Body of pancreas (tissue), 4 donors: ENCODE measurements around the gene TACC2. TPM values are rescaled to one million over a fixed set of nuclear protein-coding genes. Genes with fewer than 3 reads are reported as not detected.
"Not testable (repeated sequence)": the region's sequence is repeated elsewhere in the genome, so short reads cannot be mapped to it uniquely, and the experiment has no call there.

Experiments
- ATAC-seq: fragments of 150-250 bp; one replicate; pipeline ENCODE4 v1.9.1; 2016
- DNase-seq, 4 donors: peaks; one replicate each; pipeline ENCODE4 v3.0.0-alpha.2; 2019
- H3K27ac ChIP-seq, 4 donors: fragments of 200-600 bp; sonication (generic); 1 replicate in 3 of 4; 2 replicates in 1 of 4; pipeline versions ENCODE4 v1.5.1 to v1.6.1; 2016 to 2019; ENCODE audit warnings: mild to moderate bottlenecking in 1 of 4, mixed read lengths in 1 of 4, moderate library complexity in 1 of 4
- H3K27me3 ChIP-seq, 2 donors: fragments of 200-600 bp; sonication (generic); one replicate each; pipeline ENCODE4 v1.6.0; 2016; ENCODE audit warnings: mild to moderate bottlenecking in 1 of 2
- H3K36me3 ChIP-seq, 2 donors: fragments of 200-600 bp; sonication (generic); replicated peaks in 1 of 2; 2 replicates each; pipeline ENCODE4 v1.5.1; 2016; ENCODE audit warnings: low read depth in 2 of 2; ENCODE audit not compliant: insufficient read depth in 1 of 2
- H3K4me1 ChIP-seq: fragments of 200-600 bp; sonication (generic); one replicate; pipeline ENCODE4 v1.6.0; 2016
- H3K4me3 ChIP-seq, 2 donors: fragments of 200-600 bp; sonication (generic); 1 replicate in 1 of 2; 2 replicates in 1 of 2; pipeline ENCODE4 v1.5.1; 2016 to 2019
- H3K9me3 ChIP-seq, 3 donors: fragments of 200-600 bp; sonication (generic); 1 replicate in 2 of 3; 2 replicates in 1 of 3; pipeline ENCODE4 v1.5.1; 2016
- CTCF ChIP-seq, 7 experiments: fragments of 450-650 bp in 4 of 7; fragments of 200-600 bp in 3 of 7; sonication (generic) in 3 of 7; IDR thresholded peaks; one replicate each; pipeline ENCODE4 v1.5.1; 2016 to 2019; ENCODE audit warnings: antibody characterized with exemption in 7 of 7
- POLR2A ChIP-seq, 3 donors: fragments of 450-650 bp; IDR thresholded peaks; one replicate each; pipeline ENCODE4 v1.6.1; 2016; ENCODE audit warnings: antibody characterized with exemption in 3 of 3, mild to moderate bottlenecking in 2 of 3
- WGBS, 2 donors: methylation state at CpG; one replicate each; pipeline ENCODE4 v1.1.5; 2017; 5-methylcytosine and 5-hydroxymethylcytosine counted together
- intact Hi-C: fragments of 100-400 bp; cut with DNase I; formaldehyde crosslinking; loops from one replicate; pipeline ENCODE4 v1.15.1; 2023
- total RNA-seq, 2 donors: library from RNA; depleted of rRNA; stranded (reverse); fragments of >200 nt; gene quantifications; one replicate each; pipeline ENCODE4 v1.1.0, GENCODE V29; 2016

Gene TACC2
- total RNA-seq, 2 donors from 2014 or later, result 29.0 to 38.7 TPM

- DNase-seq (peak in 2 of 4 donors; percentile 10 to 35), ATAC-seq (no peak)
Observed at GRCh38 chr10:121983852-121984251, 5.1 kb upstream of the TACC2 start.

GRCh38 chr10:121984463-121984862, 4.5 kb upstream of the TACC2 start:
- no peak overlapping the region for H3K4me3 ChIP-seq
- H3K27ac ChIP-seq, result no peak overlapping the region
- no peaks in the 10 kb centered on the region for H3K27me3 ChIP-seq
- WGBS, 2 donors, result 88 to 96% methylated on average over 2 of the region's 2 CpGs
- intact Hi-C loops, result no loop called here
- no peak for DNase-seq
- H3K36me3 ChIP-seq, result no peaks in the 10 kb centered on the region
- no peak for ATAC-seq
- TF ChIP-seq CTCF (IDR thresholded peaks at IDR 0.05), result no peak
- no peak for TF ChIP-seq POLR2A (IDR thresholded peaks at IDR 0.05)
- H3K4me1 ChIP-seq, result no peaks in the 10 kb centered on the region
- peaks cover 0 to 10% (median 0%) of the 10 kb centered on the region in 3 donors for H3K9me3 ChIP-seq

More at GRCh38 chr10:121983852-121984251, 5.1 kb upstream of the TACC2 start:
- no peaks in the 10 kb centered on the region for H3K36me3 ChIP-seq
- no peaks in the 10 kb centered on the region for H3K27me3 ChIP-seq
- H3K9me3 ChIP-seq, result peaks cover 0 to 10% (median 0%) of the 10 kb centered on the region in 3 donors
- intact Hi-C loops, result no loop called here
- no peaks in the 10 kb centered on the region for H3K4me1 ChIP-seq
- H3K27ac ChIP-seq, result no peak overlapping the region
- WGBS, 2 donors, result 58 to 65% methylated on average over 5 of the region's 5 CpGs
- no peak overlapping the region for H3K4me3 ChIP-seq
- TF ChIP-seq POLR2A (IDR thresholded peaks at IDR 0.05), result no peak
- TF ChIP-seq CTCF (IDR thresholded peaks at IDR 0.05), result no peak

- WGBS, 2 donors, result 61 to 64% methylated on average over 9 of the region's 9 CpGs
- H3K4me3 ChIP-seq, result no peak overlapping the region
Observed at GRCh38 chr10:121990015-121990677, 1.2 kb downstream of the TACC2 start.

GRCh38 chr10:121991727-121992126, 2.8 kb downstream of the TACC2 start:
- H3K27ac ChIP-seq, H3K36me3 ChIP-seq, H3K4me3 ChIP-seq, intact Hi-C loops, H3K9me3 ChIP-seq, H3K27me3 ChIP-seq, ATAC-seq, DNase-seq: not testable (repeated sequence)
- WGBS, 2 donors, result 91 to 93% methylated on average over 4 of the region's 4 CpGs
- peaks cover 40% of the 10 kb centered on the region for H3K4me1 ChIP-seq

More at GRCh38 chr10:121990015-121990677, 1.2 kb downstream of the TACC2 start:
- intact Hi-C loops, result no loop called here
- DNase-seq (peak; percentile 36 to 68 (median 42)), ATAC-seq (no peak)
- Histone ChIP-seq H3K36me3 (no peaks in the 10 kb centered on the region), H3K9me3 (no peaks in the 10 kb centered on the region), H3K27ac (peak overlapping the region in 3 of 4 donors; percentile 32 to 47 (median 35)), H3K27me3 (no peaks in the 10 kb centered on the region), H3K4me1 (peaks cover 28% of the 10 kb centered on the region)
- TF ChIP-seq CTCF (IDR thresholded peaks at IDR 0.05), result no peak
- no peak for TF ChIP-seq POLR2A (IDR thresholded peaks at IDR 0.05)

DNA sequence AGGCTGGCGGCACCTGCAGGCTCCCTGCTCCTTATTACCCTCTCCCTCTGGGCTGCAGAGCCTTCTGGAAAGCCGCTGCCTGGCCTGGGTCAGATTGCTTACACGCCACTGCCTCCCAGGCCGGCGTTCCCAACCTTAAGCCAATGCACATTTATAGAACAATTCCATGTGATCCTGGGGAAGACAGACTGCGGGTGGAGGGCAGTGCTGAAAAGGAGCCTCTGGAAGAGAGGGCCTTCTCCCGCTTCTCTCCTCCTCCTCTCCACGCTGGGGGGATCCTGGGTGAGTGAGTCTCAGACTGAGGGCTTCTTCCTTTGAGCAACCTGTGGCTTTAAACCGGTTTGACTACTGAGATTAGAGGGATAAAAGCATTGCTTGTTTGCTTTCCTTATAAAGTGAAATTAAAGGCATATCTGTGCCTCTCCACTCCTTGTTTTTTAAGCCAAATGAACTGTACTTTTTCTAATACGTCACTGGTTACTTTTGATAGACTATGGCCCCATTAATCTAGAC, 5.5 kb downstream of the TACC2 start:
- Histone ChIP-seq H3K36me3 (no peaks in the 10 kb centered on the region), H3K27ac (peak overlapping the region; percentile 82 to 95 (median 88)), H3K4me1 (peaks cover 40% of the 10 kb centered on the region), H3K4me3 (no peak overlapping the region), H3K9me3 (no peaks in the 10 kb centered on the region), H3K27me3 (no peaks in the 10 kb centered on the region)
- peak in 2 of 3 donors; percentile 25 to 30 for TF ChIP-seq POLR2A (IDR thresholded peaks at IDR 0.05)
- peak in 1 of 7 experiments; percentile 13 for TF ChIP-seq CTCF (IDR thresholded peaks at IDR 0.05)
- ATAC-seq (peak; percentile 74), DNase-seq (peak; percentile 56 to 78 (median 68))
- intact Hi-C loops, result no loop called here
- WGBS, 2 donors, result 15 to 18% methylated on average over 10 of the region's 10 CpGs
